Activated naive CD4-positive, alpha-beta T cell treated with anti-CD3 and anti-CD28 coated beads for 36 hours (primary cell): Measurements from ENCODE around the gene RNU6-8. TPM values are rescaled to one million over a fixed set of nuclear protein-coding genes. Genes with fewer than 3 reads are reported as not detected.
A peak's percentile ranks its signal among the peaks of the same experiment; 100 is the strongest.

Experiments used
- CTCF ChIA-PET: fragments of 350-600 bp; sonication (Branson Sonifier 250); formaldehyde crosslinking; loops from one replicate; lab custom pipeline; 2021; ENCODE audit warnings: antibody characterized with exemption; lab: Charles Lee
- DNase-seq: peaks from one replicate; pipeline ENCODE4 v3.0.0-alpha.2; 2020
- H3K27ac Mint-ChIP-seq: one replicate; pipeline ENCODE4 v1.8.0; 2021; ENCODE audit warnings: mild to moderate bottlenecking, mixed read lengths
- H3K27me3 Mint-ChIP-seq: one replicate; pipeline ENCODE4 v1.8.0; 2021; ENCODE audit warnings: low read depth, mixed read lengths
- H3K36me3 Mint-ChIP-seq: one replicate; pipeline ENCODE4 v1.8.0; 2021; ENCODE audit warnings: low read depth, mixed read lengths
- H3K4me1 Mint-ChIP-seq: one replicate; pipeline ENCODE4 v1.8.0; 2021; ENCODE audit warnings: low read depth, mixed read lengths
- H3K4me3 Mint-ChIP-seq: one replicate; pipeline ENCODE4 v1.8.0; 2021; ENCODE audit warnings: mild to moderate bottlenecking, moderate library complexity, mixed read lengths
- H3K9me3 Mint-ChIP-seq: one replicate; pipeline ENCODE4 v1.8.0; 2021; ENCODE audit warnings: mixed read lengths
- intact Hi-C: fragments of 100-400 bp; cut with micrococcal nuclease; formaldehyde crosslinking; loops from one replicate; pipeline ENCODE4 v1.15.1; 2023
- total RNA-seq, 2 experiments: library from RNA; stranded (reverse); gene quantifications; one replicate each; pipeline ENCODE4 v1.2.3, GENCODE V29; 2021

RNU6-8 gene
- not detected for total RNA-seq

DNA sequence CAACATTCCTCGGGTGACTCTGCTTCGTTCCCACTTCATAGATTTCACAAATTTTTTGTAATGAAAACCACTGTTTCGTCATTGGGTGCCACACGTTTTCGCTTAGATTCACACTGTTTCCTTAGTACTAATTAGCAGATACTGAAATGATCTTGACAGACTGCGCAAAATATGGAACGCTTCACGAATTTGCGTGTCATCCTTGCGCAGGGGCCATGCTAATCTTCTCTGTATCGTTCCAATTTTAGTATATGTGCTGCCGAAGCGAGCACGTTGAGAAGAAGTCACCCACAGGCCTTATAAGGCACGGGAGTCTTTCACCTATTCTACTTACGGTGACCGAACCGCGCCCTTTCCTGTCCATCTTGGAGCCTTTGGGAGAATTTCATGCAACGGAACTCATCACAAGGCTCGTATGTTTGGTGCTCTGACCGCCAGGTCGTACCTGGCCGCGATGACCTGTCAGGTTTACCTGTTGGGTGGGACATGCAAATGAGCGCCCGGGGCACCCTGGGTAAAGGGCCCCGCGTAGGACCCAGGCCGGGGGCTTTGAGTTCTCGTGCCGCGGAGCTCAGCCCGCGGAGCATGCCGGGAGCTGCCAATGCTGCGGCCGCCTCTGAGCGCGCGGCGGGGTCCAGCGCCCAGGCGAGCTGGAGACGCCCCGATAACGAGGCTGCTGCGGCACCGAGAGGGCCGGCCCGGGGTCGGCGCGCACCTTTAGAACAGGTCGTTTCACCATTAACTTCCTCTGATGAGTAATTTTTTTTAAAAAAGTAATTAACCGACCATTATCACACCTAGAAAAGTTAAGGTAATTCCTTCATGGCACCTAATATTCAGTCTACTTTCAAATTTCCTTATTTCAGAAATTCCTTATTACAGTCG, at the start of gene RNU6-8:
Gene RNU6-8, minus strand, starts transcription at position 272 of the 885 bp plus-strand sequence.
- H3K4me1 Mint-ChIP-seq = peaks cover 35% of the 10 kb centered on the region
- H3K36me3 Mint-ChIP-seq = no peaks in the 10 kb centered on the region
- H3K27ac Mint-ChIP-seq = peak within 1 kb of the TSS; percentile 99
- CTCF ChIA-PET = interaction anchor here (0.5 to 2.0 kb wide), 2 partner anchors 50 to 123 kb away, joined by 3 to 12 read pairs; no protein-coding TSS in a partner anchor
- peak within 1 kb of the TSS; percentile 89 for H3K4me3 Mint-ChIP-seq
- DNase-seq = peak; percentile 86
- H3K27me3 Mint-ChIP-seq = no peaks in the 10 kb centered on the region
- H3K9me3 Mint-ChIP-seq = no peaks in the 10 kb centered on the region
- intact Hi-C loops = loop anchor here (1.0 to 10.0 kb wide), 14 partner anchors 10 to 1176 kb away; partner anchors contain the start of genes DTD2, HEATR5A, NPAS3 and NUBPL

DNA sequence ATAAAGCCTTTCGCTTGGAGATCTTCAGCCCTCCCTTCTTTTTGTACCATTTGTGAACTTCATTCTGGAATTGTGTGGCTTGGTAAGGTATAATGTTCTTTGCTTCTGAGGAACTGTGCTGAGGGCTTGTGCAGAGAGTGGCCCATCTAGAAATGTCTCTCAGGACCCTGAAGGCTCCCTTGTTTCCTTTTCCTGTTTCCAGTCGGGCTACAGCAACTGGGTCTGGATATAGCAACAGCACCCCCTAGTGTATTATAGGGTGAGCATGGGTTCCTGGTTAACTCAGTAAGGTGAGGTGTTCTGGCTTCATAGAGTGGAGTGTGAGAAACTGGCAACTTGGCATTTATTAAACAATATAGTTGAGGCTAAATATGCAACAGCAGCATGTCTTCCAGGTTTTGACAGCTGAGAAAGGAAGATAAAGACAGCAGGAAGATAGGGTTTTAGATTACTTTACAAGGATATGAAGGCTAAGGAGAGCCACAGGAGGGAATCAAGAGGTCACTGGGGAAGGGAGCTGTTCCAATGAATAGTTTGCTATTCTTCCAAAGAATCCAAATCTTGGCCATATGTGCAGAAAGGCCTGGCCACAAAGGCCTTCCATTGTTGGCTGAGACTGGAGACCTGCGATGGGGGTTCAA, 49.1 kb upstream of the RNU6-8 start:
- Mint-ChIP-seq H3K36me3 (no peaks in the 10 kb centered on the region), H3K9me3 (no peaks in the 10 kb centered on the region), H3K4me1 (no peaks in the 10 kb centered on the region), H3K27ac (no peak overlapping the region), H3K27me3 (no peaks in the 10 kb centered on the region), H3K4me3 (no peak overlapping the region)
- CTCF ChIA-PET = interaction anchor here (0.6 to 6.4 kb wide), 26 partner anchors 9 to 824 kb away, joined by 3 to 159 read pairs (median 4); partner anchors contain the start of genes ARHGAP5 and RNU6-8
- peak; percentile 64 for DNase-seq
- intact Hi-C loops = loop anchor here (1.0 to 2.0 kb wide), 9 partner anchors 49 to 795 kb away; partner anchors contain the start of genes DTD2 and RNU6-8

DNA sequence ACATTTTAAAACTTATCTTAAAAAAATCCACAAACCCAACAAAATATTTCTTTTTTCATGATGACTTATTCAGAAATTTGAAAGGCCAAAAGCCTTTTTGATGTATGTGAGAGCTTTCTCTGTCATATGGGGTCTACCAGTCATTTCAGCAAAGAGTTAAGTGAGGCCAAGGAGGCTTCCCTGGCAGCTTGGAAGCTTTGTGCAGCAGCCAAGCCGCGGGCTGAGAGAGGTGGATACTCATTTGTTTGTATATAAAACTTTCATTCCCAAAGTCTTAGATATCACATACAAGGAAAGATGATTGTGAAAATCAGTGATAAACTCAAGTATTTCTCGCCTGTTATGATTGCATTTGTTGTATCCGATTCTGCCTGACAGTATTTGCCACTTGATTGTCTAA, 48.5 kb upstream of the RNU6-8 start:
- Mint-ChIP-seq H3K4me3 (no peak overlapping the region), H3K9me3 (no peaks in the 10 kb centered on the region), H3K27me3 (no peaks in the 10 kb centered on the region), H3K27ac (no peak overlapping the region), H3K36me3 (no peaks in the 10 kb centered on the region), H3K4me1 (no peaks in the 10 kb centered on the region)
- CTCF ChIA-PET = interaction anchor here (0.6 to 6.4 kb wide), 17 partner anchors 9 to 741 kb away, joined by 3 to 159 read pairs (median 5); partner anchors contain the start of gene ARHGAP5
- intact Hi-C loops = no loop called here
- no peak for DNase-seq

DNA sequence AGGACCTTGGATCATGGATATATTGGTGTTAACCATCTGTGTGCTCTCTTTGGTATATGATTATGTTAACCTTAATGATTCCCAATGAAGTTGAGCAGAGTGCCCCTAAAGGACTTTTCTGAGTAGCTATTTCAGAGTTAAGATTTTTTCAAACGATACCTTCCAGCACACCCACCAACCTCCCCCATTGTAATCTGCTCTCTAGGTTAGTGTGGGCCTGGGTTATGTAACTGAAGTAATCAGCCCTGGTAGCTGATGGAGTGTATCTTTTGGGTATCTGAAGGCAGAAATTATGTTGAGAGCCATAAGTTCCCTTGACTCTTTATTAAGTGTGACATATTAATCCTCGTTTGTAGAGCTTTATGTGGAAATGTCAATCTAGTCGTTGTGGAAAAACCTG, 47.6 kb upstream of the RNU6-8 start:
- Mint-ChIP-seq H3K4me3 (no peak overlapping the region), H3K27me3 (no peaks in the 10 kb centered on the region)
- CTCF ChIA-PET = interaction anchor here (0.7 to 6.4 kb wide), 12 partner anchors 9 to 740 kb away, joined by 3 to 159 read pairs (median 6); partner anchors contain the start of gene ARHGAP5

DNA sequence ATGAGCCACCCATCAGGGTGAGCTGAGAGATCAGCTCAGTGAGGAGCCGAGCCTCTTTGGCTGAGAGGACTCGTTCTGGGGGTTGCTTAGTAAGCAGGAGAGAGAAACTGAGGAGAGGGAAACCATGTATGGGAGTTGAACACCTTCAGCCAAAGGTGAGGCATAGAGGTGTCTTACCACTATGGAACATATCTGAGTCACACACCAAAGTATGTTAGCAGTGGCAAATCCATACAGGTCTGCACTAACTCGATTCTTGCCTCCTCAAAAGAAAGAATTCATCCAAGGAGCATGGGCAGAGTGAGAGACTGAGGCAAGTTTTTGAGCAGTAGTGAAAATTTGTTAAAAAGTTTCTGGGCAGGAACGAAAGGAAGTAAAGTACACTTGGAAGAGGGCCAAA, 46.7 kb upstream of the RNU6-8 start:
- Mint-ChIP-seq H3K9me3 (no peaks in the 10 kb centered on the region), H3K4me1 (no peaks in the 10 kb centered on the region), H3K27me3 (no peaks in the 10 kb centered on the region), H3K4me3 (no peak overlapping the region), H3K27ac (no peak overlapping the region), H3K36me3 (no peaks in the 10 kb centered on the region)
- CTCF ChIA-PET = interaction anchor here (0.5 to 6.4 kb wide), 5 partner anchors 11 to 261 kb away, joined by 3 to 159 read pairs (median 5); partner anchors contain the start of gene ARHGAP5
- intact Hi-C loops = no loop called here
- DNase-seq = no peak

More for the DNA sequence above, 47.6 kb upstream of the RNU6-8 start:
- H3K36me3 Mint-ChIP-seq = no peaks in the 10 kb centered on the region
- intact Hi-C loops = no loop called here
- H3K4me1 Mint-ChIP-seq = no peaks in the 10 kb centered on the region
- no peak overlapping the region for H3K27ac Mint-ChIP-seq
- no peaks in the 10 kb centered on the region for H3K9me3 Mint-ChIP-seq
- DNase-seq = no peak

DNA sequence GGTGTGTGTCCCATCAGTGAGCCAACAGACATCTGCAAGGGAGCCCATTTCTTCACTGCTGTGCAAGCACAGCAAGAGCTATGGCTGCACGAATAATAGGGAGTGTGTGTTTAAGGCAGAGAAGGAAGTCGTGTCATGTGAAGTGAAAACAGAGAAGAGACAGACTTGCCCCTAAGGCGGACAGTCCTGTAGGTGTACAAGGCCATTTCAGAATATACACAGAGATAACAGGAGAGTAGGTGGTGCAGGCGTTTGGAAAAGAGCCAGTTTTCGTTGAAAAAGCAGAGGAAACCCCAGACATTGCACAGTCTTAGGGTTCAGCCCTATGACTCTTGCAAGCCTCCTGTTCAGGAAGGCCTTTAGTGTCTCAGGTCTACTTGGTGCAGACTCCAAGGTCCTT, 46.3 kb upstream of the RNU6-8 start:
- H3K4me1 Mint-ChIP-seq = no peaks in the 10 kb centered on the region
- CTCF ChIA-PET = interaction anchor here (1.0 to 6.4 kb wide), 2 partner anchors 10 to 176 kb away, joined by 3 to 159 read pairs; partner anchors contain the start of gene ARHGAP5
- intact Hi-C loops = no loop called here
- no peak overlapping the region for H3K4me3 Mint-ChIP-seq
- H3K27me3 Mint-ChIP-seq = no peaks in the 10 kb centered on the region
- no peak overlapping the region for H3K27ac Mint-ChIP-seq
- H3K36me3 Mint-ChIP-seq = no peaks in the 10 kb centered on the region
- DNase-seq = no peak
- no peaks in the 10 kb centered on the region for H3K9me3 Mint-ChIP-seq

DNA sequence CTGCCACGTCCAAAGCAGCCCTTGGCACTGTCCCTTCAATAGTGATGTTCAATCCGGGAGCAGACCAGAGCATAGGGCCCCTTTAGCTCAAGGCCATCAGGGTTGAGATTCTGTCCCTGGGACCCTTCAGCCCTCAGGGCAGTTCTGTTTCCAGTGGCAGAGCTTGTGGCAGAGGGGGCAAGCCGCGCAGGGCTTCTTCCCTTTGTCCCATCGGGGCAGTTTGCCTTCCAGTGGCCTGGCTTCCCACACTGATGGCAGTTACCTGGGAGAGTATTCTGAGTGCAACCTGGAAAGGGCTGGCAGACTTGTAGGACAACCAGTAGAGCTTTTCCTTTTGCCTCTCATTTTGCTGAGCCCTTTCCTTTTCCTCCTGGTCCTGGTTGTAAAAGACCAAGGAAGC, 43.7 kb upstream of the RNU6-8 start:
- no peak overlapping the region for H3K27ac Mint-ChIP-seq
- CTCF ChIA-PET = interaction anchor here (2.1 to 2.7 kb wide), 2 partner anchors 8 to 174 kb away, joined by 5 to 7 read pairs; no protein-coding TSS in a partner anchor

DNA sequence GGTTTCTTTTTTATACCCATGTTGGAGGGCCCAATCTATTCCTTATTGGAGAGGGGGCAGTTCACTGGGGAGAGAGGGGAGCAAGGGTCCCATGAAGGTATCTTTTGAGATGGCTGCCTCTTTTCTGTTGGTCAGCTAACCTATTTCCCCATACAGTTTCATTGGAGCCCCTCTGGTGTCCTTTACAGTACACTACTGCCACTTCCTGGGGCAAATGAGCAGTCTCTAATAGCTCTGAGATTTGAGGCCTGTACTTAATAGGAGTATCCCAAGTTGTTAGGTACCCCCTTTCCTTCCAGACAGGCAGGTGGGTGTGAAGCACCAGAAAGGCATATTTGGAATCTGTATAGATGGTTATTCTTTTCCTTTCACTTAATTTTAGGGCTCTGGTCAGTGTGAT, 41.3 kb upstream of the RNU6-8 start:
- Mint-ChIP-seq H3K9me3 (no peaks in the 10 kb centered on the region), H3K4me3 (no peak overlapping the region), H3K27ac (no peak overlapping the region), H3K27me3 (no peaks in the 10 kb centered on the region), H3K36me3 (no peaks in the 10 kb centered on the region), H3K4me1 (no peaks in the 10 kb centered on the region)
- DNase-seq = no peak
- intact Hi-C loops = no loop called here
- CTCF ChIA-PET = interaction anchor here (0.9 to 2.1 kb wide), 2 partner anchors 9 to 10 kb away, joined by 3 to 5 read pairs; no protein-coding TSS in a partner anchor

More for the DNA sequence above, 43.7 kb upstream of the RNU6-8 start:
- no peak for DNase-seq
- intact Hi-C loops = no loop called here
- H3K4me3 Mint-ChIP-seq = no peak overlapping the region
- H3K36me3 Mint-ChIP-seq = no peaks in the 10 kb centered on the region
- no peaks in the 10 kb centered on the region for H3K9me3 Mint-ChIP-seq
- H3K4me1 Mint-ChIP-seq = no peaks in the 10 kb centered on the region
- no peaks in the 10 kb centered on the region for H3K27me3 Mint-ChIP-seq

DNA sequence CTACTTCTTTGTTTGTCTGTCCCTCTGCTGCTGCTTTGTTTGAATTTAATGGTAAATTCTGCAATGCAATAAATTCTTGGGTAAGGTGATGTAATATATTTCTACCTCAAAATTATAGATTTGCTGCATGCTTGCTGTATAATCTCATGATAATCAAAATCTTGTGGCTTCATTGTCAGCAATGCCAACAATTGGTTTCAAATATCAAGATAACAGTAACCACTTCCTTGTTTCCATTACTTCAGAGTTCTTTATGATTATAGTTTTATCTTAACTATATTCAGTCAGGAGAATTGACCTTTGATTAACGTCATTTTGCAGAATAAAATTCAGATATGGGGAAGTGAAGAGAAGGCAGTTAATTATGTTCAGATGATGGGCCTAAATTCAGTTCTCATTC, 30.2 kb upstream of the RNU6-8 start:
- Mint-ChIP-seq H3K4me1 (peaks cover 6% of the 10 kb centered on the region), H3K4me3 (no peak overlapping the region), H3K36me3 (no peaks in the 10 kb centered on the region), H3K27ac (no peak overlapping the region), H3K9me3 (peaks cover 4% of the 10 kb centered on the region), H3K27me3 (no peaks in the 10 kb centered on the region)
- intact Hi-C loops = no loop called here
- CTCF ChIA-PET = interaction anchor here (1.4 kb wide), 1 partner anchor 307 kb away, joined by 4 read pairs; no protein-coding TSS in a partner anchor
- no peak for DNase-seq

DNA sequence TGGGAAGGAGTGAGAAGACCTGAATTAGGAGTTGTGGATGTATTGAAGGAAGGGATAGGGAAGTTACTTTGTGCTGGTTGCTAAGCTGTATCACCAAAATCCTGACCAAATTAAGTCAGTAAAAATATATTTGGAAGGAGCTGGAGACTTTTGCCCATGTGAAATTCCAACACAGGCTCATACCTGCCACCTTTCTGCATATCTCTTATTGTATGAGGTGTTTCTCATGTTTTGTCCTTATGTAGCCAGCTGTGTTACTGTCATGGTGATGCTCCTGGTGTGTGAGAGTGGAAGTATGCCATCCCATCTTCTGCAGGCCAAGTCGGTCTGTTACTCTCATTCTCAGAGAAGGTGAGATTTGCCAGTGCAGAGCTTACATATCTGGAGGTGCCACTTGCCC, 29.4 kb upstream of the RNU6-8 start:
- no peak overlapping the region for H3K4me3 Mint-ChIP-seq
- H3K9me3 Mint-ChIP-seq = peaks cover 4% of the 10 kb centered on the region
- DNase-seq = no peak
- H3K36me3 Mint-ChIP-seq = no peaks in the 10 kb centered on the region
- peaks cover 6% of the 10 kb centered on the region for H3K4me1 Mint-ChIP-seq
- intact Hi-C loops = no loop called here
- CTCF ChIA-PET = interaction anchor here (0.6 to 1.4 kb wide), 2 partner anchors 306 to 536 kb away, joined by 4 read pairs; no protein-coding TSS in a partner anchor
- H3K27me3 Mint-ChIP-seq = no peaks in the 10 kb centered on the region
- H3K27ac Mint-ChIP-seq = no peak overlapping the region

DNA sequence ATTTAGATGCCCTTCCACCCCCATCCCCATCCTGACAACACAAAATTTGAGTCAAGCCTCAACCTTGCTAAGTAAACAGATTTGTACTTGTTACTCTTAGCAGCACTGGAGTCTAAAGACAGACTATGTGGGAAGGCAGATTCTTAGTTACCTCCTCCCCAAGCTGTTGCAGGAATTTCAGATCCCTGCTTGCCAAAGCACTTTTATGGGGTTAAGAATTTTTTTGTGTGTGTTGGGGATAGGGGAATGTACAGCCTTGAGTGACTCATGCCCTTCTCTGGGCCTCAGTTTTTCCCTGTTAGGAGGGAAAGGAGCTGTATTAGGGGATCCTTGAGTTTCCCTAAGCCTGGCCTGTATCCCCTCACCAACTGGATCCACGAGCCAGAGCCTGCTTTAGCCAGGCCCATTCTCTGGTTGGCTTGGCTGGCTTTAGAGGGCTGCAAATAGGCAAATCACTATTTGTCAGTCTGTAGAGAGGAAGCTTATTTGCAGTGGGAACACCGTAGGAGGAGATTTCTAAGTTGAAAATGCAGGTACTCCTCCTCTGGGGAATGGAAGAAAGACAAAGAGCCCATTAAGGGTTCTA, 27.7 kb upstream of the RNU6-8 start:
- Mint-ChIP-seq H3K36me3 (no peaks in the 10 kb centered on the region), H3K4me1 (peaks cover 6% of the 10 kb centered on the region), H3K4me3 (no peak overlapping the region), H3K27me3 (no peaks in the 10 kb centered on the region), H3K9me3 (peaks cover 2% of the 10 kb centered on the region), H3K27ac (no peak overlapping the region)
- DNase-seq = no peak
- CTCF ChIA-PET = interaction anchor here (1.6 kb wide), 1 partner anchor 22 kb away, joined by 4 read pairs; no protein-coding TSS in a partner anchor
- intact Hi-C loops = no loop called here
